ENCODE results near the gene CDK6.

CDK6 gene

GRCh38 chr7:92680442-92680841, 155.9 kb downstream of the CDK6 start:
- no peak for DNase-seq (ENCODE audit: low read depth)

GRCh38 chr7:92678291-92678920, 158.0 kb downstream of the CDK6 start:
- no peak for DNase-seq (ENCODE audit: low read depth)

DNA sequence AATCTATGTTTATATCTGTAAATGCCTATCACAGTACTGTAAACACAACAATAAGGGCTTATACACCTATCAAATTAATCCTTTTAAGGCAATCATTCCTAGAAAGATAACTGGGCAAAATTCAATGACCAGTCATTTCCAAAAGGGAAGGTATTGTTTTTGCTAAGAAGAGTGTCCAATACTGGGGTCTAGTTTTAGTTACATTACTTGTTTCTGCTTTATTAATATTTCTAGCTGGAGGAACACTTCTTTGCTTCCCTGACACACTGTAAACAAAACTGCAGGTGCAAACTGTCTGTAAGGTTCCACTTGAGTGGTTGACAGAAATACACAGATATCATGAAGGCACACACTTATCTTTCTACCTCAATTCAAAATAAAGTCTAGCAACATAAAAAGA, 162.0 kb downstream of the CDK6 start:
- no peak for DNase-seq (ENCODE audit: low read depth)

- no peak for DNase-seq (ENCODE audit: low read depth)
These were observed 164.7 kb downstream of the CDK6 start for GRCh38 chr7:92671505-92672169.

DNA sequence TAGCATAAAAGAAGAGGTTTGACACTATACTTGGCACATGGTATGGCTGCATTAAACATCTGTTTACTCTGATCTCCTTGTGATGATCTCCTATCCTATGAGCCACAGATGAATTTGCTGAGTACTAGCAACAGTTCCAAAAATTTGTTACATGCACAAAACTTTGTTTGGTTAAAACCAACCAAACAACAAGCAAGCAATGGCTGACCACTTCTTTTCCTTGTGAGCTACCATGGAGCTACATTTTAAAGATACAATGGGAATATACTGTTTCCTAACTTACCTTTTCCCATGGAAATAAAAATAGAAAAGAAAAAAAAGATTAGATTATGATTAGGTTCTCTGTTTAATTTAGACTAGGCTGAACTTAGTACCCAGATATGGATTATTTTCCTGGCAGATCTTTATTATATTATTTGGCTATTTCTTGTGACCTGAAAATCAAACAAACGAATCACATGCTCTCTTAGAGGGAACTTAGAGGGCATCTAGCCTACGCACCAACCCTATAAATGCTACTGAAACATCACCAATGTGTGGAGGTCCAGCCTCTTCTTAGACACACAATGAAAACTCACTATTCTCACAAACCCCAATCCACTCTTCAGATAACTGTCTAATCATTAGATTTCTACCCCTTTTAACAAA, 166.0 kb downstream of the CDK6 start:
- DNase-seq (ENCODE audit: low read depth), result no peak

DNA sequence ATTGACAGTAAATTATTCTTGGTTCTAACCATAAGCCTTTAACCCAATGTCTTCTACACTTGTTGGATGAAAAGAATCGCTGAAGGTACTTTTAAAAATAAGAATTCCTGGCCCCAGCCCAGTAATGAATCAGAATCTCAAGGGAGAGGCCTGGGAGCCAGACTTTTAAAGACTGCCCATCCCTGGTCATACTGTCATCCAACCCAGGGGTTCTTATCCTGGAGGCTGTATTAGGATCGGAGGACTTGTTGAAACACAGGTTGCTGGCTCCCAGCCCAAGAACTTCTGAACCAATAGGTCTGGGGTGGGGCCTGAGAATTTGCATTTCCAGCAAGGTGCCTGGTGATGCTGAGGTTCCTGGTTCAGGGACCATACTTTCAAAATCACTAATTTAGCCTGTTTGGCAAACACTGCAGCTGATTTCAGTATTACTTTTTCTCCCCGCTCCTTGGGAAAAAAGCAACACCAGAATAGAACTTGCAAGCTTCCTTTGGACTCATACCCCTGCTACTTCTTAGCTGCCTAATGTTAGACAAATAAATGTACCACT, 166.7 kb downstream of the CDK6 start:
- no peak for DNase-seq (ENCODE audit: low read depth)

DNA sequence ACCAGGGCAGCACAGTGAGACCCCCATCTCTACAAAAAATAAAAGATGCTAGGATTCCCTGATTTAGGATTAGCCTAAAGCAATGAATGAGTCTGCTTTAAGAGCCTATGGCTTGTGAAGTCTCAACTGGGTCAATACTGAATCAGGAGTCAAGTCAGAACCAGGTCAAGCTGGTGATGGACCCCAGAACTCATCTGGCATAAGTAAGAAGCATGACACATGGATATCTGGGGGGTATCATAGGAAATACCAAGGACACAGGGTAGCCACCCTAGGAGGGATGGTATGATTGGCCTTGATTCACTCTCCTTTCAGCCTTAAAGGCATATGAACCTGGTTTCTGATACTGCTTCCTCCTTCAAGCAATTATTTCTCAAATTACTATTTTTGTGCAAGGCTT, 167.8 kb downstream of the CDK6 start:
- DNase-seq (ENCODE audit: low read depth), result no peak

DNA sequence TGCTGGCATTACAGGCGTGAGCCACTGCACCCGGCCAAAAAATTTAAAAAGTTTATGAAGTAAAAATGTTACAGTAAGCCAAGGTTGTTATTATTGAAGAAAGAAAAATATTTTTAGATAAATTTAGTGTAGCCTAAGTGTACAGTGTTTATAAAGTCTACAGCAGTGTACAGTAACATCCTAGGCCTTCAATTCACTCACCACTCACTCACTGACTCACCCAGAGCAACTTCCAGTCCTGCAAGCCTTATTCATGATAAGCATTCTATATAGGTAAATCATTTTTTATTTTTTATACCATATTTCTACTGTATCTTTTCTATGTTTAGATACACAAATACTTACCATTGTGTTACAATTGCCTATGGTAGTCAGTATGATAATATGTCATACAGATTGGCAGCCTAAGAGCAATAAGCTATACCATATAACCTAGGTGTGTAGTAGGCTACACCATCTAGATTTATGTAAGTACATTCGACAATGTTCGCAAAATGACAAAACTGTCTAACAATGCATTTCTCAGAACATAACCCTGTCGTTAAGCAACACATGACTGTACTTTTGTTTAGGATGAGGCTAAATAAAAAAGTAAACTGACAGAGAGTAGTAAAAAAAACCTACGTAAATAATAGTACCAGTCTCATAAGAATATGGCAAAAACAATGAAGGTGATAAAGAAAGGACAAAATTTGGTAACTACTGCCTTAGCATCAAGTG, 168.4 kb downstream of the CDK6 start:
- DNase-seq (ENCODE audit: low read depth), result no peak

DNA sequence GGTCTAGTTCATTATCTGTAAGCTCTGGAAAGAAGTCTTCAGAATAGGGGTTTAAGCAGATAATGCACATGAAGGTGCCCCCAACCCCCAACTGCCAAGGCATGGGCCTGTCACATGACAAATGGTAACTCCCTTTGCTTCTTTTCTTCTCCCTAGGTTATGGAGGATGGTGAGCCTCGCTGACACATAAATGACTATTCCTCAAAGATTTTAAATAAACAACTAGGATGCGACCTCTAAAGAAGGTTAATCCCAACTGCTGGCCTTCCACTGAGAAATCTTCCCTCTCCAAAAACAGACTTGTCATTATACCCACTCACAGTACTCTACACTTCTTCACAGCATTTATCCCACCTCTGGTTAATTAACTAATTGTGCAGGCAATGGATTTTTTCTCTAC, 170.4 kb downstream of the CDK6 start:
- no peak for DNase-seq (ENCODE audit: low read depth)

DNA sequence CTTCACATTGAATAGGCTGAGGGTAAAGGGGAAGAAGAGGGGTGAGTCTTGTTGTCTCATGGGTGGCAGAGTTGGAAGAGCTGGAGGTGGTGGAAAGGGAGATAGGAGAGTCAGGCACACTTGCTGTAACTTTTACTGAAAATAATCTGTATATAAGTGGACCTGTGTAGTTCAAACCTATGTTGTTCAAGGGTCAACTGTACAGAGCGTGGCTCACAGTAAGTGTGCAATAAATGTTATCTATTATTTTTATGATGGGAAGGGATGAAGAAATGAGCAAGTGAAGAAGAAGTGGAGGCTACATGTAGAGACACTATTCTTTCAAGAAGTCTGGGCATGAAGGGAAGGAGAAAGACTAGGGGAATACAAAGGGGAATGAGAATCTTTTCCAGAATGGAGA, 174.7 kb downstream of the CDK6 start:
- no peak for DNase-seq (ENCODE audit: low read depth)

GRCh38 chr7:92658671-92659070, 177.7 kb downstream of the CDK6 start:
- DNase-seq (ENCODE audit: low read depth), result no peak

DNA sequence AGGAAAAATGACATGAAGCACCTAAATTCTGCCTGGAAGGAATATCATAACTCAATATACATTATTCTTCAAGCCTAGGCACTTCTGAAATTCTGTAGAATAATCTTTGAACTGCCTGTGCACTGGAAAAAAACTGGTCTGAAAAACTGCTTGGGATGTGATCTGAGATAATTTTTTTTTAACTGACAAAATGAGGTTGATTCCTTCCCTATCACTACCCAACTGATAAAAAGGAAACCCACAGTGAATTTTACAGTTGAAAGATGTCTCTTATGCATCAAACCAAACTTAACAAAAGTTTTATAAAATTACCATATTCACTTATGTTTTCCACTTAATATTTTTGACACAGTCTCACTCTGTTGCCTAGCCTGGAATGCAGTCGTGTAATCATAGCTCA, 179.0 kb downstream of the CDK6 start:
- DNase-seq (ENCODE audit: low read depth), result no peak

GRCh38 chr7:92656121-92656520, 180.3 kb downstream of the CDK6 start:
- no peak for DNase-seq (ENCODE audit: low read depth)

DNA sequence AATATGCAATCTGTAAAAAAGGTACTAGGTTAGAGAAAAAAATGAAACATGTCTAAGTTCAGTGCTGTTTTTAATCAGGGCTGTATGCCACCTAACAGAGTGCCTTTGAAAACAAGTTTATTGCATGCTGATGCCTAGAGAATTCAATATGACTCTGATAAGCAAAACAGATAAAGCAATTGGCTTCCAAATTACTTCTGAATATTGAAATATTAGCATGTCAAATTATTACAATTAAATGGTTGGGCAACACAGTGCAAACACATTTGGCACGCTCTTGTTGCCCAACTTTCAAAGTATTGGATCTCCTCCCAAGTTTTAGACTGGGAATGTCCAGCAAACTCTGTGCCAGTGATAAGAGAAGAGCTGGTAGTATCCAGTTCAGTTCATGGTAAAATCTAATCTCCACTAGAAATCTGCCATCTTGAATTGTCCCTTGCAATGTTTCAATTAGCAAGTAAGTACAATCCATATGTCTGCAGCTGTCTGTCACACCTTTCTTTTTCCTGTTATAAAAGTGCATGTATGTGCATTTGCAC, 181.0 kb downstream of the CDK6 start:
- DNase-seq (ENCODE audit: low read depth), result no peak

DNA sequence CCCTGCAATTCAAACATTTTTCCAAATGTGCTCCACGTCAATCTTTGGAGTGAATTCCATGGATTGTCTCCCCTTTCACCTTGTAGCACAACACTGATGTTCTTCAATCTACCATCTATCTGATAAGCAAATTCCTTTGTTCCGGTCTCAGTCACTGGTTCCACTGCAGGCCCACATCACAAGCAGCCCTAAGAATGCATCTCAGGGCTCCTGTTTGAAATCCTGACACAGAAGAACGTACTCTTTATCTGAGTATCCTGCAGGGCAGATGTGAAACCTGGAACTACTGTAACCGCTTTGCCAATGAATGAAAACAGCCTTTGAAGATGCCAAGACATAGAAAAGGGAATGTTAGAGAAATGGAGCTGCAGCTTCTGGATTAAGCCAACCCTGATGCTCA, 183.2 kb downstream of the CDK6 start:
- DNase-seq (ENCODE audit: low read depth), result no peak

DNA sequence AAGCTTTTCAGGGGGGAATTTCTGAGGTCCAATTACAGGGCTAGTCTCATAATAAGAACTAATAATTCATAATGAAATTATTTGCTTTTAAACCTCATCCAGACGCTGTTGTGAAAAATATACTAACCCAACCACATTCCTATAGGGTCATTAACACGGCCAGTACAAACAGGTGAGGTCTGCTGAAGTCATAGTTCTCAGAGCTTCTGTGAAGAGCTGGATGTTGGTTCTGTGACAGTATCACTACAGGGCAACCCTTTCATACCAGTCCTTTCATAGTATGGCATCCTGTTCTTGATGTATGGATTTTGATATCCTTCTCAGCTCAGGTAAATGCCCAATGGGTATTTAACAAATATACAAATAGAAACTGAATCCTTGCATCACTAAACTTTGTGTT, 183.8 kb downstream of the CDK6 start:
- no peak for DNase-seq (ENCODE audit: low read depth)

- DNase-seq (ENCODE audit: low read depth), result no peak
These were observed 186.0 kb downstream of the CDK6 start for GRCh38 chr7:92650391-92650790.

DNA sequence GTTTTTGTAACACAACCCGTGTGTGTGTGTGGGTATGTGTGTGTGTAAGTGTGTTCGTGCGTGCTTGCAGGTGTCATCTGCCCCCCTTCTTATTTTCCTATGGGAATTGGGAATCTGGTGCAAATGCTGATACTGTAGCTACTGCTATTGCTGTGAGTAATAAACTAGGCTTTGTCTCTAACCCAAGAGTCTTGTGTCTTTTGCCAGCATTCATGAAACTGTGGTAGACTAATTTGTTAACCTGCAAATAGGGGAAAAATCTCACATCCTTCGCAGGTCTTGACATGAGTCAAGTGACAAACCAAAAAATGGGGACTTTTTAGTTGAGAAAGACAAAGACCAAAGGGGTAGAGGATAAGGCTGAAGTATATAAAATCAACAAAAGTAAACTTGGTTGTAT, 188.3 kb downstream of the CDK6 start:
- no peak for DNase-seq (ENCODE audit: low read depth)

DNA sequence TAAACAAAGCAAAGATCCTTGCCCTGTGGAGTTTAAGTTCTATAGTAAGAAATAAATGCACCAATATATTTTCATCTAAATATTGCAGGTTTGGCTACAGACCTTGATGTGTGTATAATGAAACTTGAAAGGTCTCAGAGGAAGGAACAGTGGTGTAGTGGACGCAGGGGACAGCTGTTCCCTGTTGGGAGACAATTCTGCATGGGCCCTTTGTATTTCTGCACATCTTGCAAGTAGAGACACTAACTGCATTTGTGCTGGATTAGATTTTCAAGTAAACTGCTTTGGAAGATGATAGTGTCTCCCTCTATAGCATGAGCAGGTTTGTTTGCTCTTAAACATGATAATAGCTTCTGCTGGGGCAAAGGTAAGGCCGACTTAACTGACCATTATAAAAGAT, 188.7 kb downstream of the CDK6 start:
- DNase-seq (ENCODE audit: low read depth), result no peak

DNA sequence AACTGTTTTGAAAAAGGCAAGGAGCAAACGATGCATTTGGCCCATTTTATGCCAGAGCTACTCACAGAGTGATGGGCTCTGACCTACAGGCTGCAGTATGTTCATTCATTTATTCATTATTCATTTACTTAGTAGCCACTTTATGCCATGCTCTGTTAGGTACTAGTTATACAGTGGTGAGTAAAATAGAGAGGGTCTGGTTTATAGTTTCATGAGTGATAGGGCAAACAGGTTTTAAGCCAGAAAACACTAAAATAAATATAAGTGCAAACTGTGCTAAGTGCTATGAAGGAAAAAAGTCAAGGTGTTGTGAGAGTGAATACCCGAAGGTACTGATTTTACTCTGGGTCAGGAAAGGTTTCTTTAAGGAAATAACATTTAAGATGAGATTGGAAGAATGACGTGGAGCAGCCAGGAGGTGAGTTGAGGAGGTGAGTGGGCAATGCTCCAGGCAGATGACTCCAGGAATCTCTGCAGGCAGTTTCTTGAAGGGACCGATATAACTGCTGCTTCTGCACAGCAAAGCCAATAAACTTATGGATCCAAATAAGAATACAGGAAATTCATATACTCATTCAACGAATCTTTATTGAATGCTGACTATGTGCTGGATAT, 189.3 kb downstream of the CDK6 start:
- no peak for DNase-seq (ENCODE audit: low read depth)

DNA sequence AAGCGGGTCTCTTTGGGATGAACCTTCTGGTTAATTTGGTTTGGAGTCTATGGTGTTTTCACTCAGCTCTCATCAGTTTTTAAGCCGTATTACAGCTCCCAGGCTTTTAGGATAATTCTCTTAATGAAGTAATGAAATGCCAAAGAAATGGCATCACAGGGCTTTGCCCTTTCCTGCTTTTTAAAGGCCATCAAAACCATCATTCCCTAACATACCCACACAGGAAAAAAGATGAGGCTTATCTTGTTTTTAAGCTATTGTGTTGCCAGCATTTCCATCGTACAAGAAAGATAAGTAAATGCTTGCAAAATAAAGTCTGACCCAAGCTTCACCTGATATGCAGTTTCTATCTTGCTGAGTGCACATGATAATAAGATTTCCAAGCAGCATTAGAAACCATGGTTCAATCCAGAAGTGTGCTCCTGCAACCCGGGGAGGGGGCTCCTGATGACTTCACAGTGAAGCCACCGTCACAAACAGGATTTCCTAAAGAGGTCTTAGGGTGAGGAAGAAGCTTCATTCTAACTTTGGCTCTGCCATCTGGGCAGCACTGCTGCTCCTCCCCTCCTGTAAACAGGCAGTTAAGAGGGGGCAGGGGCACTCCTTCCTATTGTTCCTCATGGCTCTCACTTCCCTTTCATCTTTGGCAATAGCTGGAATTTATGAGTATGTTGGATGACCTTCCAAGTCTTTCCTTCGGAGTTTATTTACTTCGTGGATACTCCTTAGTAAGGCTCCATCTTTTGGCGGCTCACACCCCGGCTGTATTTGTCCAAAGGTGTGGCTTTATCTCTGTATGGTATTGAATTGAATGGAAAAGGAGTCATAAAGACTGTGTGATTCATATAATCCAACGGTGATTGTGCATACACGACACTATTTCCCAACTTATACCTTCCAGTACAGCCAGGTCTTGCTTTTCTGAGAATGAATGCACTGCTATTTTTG, 191.0 kb downstream of the CDK6 start:
- DNase-seq (ENCODE audit: low read depth), result no peak

All from T follicular helper cell (primary cell).